HepG2 (cell line): Measurements from ENCODE around the gene AFDN. TPM values are rescaled to one million over a fixed set of nuclear protein-coding genes. Genes with fewer than 3 reads are reported as not detected.

Experiments
- ASH2L ChIP-seq: fragments of 300-600, 200-600 bp; sonication (generic); IDR thresholded peaks from 2 replicates; pipeline ENCODE4 v1.7.0; 2017; ENCODE audit warnings: low read depth, mild to moderate bottlenecking, moderate library complexity, mixed read lengths, low read length; ENCODE audit not compliant: insufficient read length
- GABPA ChIP-seq, 2 experiments: IDR thresholded peaks; 2 replicates each; pipeline ENCODE4 v1.6.1; 2011 to 2016; ENCODE audit warnings: low read depth in 2 of 2, low read length in 1 of 2, missing biosample characterization in 1 of 2, missing genetic modification characterization in 1 of 2
- GABPB1 ChIP-seq: IDR thresholded peaks from 2 replicates; pipeline ENCODE4 v1.6.1; 2016; ENCODE audit warnings: mild to moderate bottlenecking, missing genetic modification reagents, moderate library complexity, missing compliant biosample characterization
- HIC2 ChIP-seq: sonication (generic); formaldehyde crosslinking; IDR thresholded peaks from 2 replicates; pipeline ENCODE4 v1.9.0; 2022; ENCODE audit warnings: low read depth, missing genetic modification reagents
- HNRNPUL1 ChIP-seq: fragments of 200-400 bp; formaldehyde crosslinking; IDR thresholded peaks from 2 replicates; pipeline ENCODE4 v1.6.1; 2017; ENCODE audit warnings: low read depth, mild to moderate bottlenecking, low read length, moderate library complexity
- KDM4B ChIP-seq: sonication (generic); formaldehyde crosslinking; IDR thresholded peaks from 2 replicates; pipeline ENCODE4 v1.4.0; 2020; ENCODE audit warnings: missing genetic modification reagents
- KMT2B ChIP-seq: IDR thresholded peaks from 2 replicates; pipeline ENCODE4 v1.6.1; 2016; ENCODE audit warnings: missing genetic modification reagents, missing compliant biosample characterization
- MBD4 ChIP-seq: IDR thresholded peaks from 2 replicates; pipeline ENCODE4 v1.6.1; 2012; ENCODE audit warnings: low read length, inconsistent platforms, borderline replicate concordance
- MNT ChIP-seq: fragments of 450-650 bp; IDR thresholded peaks from 2 replicates; pipeline ENCODE4 v1.6.1; 2016
- NFATC3 ChIP-seq: sonication (generic); formaldehyde crosslinking; IDR thresholded peaks from 2 replicates; pipeline ENCODE4 v1.5.1; 2020; ENCODE audit warnings: mild to moderate bottlenecking, missing genetic modification reagents
- PAF1 ChIP-seq: IDR thresholded peaks from 2 replicates; pipeline ENCODE4 v1.6.1; 2016; ENCODE audit warnings: missing genetic modification reagents, missing compliant biosample characterization
- PHF21A ChIP-seq: sonication (generic); formaldehyde crosslinking; IDR thresholded peaks from 2 replicates; pipeline ENCODE4 v1.5.0; 2020; ENCODE audit warnings: mild to moderate bottlenecking, missing genetic modification reagents
- PITX1 ChIP-seq: sonication (generic); formaldehyde crosslinking; IDR thresholded peaks from 2 replicates; pipeline ENCODE4 v1.5.1; 2020; ENCODE audit warnings: mild to moderate bottlenecking, missing genetic modification reagents
- SCMH1 ChIP-seq: sonication (generic); formaldehyde crosslinking; IDR thresholded peaks from 2 replicates; pipeline ENCODE4 v1.9.0; 2021; ENCODE audit warnings: missing genetic modification reagents, mild to moderate bottlenecking, borderline replicate concordance
- TOPORS ChIP-seq: sonication (generic); formaldehyde crosslinking; IDR thresholded peaks from 2 replicates; pipeline ENCODE4 v1.8.0; 2023; ENCODE audit warnings: mild to moderate bottlenecking, missing genetic modification reagents
- U2AF1 ChIP-seq: fragments of 200-400 bp; formaldehyde crosslinking; optimal IDR thresholded peaks from 2 replicates; pipeline ENCODE3; 2017; ENCODE audit warnings: mild to moderate bottlenecking, low read depth, low read length
- ZNF331 ChIP-seq: sonication (generic); formaldehyde crosslinking; IDR thresholded peaks from 2 replicates; pipeline ENCODE4 v1.4.0; 2020; ENCODE audit warnings: missing genetic modification reagents
- polyA plus RNA-seq, 8 experiments: library from polyadenylated mRNA; depleted of rRNA in 3 of 8; stranded (reverse) in 7 of 8; unstranded in 1 of 8; fragments of >200 nt; fragmentation: Illumina TruSeq in 4 of 8; extraction: Trizol in 4 of 8; gene quantifications; 2 replicates each; pipeline versions ENCODE4 v1.2.1 to v1.2.3, GENCODE V29; 2011 to 2016; ENCODE audit warnings: low read depth in 4 of 8, missing spikeins in 1 of 8, mixed read lengths in 1 of 8; ENCODE audit not compliant: insufficient read depth in 1 of 8
- total RNA-seq, 5 experiments: library from RNA; depleted of rRNA; stranded (reverse); fragments of >200 nt; fragmentation: Illumina TruSeq; extraction: Trizol; gene quantifications; 2 replicates each; pipeline ENCODE4 v1.2.3, GENCODE V29; 2016; ENCODE audit warnings: low read depth in 1 of 5
- TF ChIP-seq, protein P1 (sequence below): sonication (generic); formaldehyde crosslinking; IDR thresholded peaks from 2 replicates; pipeline ENCODE4 v1.5.1; 2020; ENCODE audit warnings: missing genetic modification reagents, mild to moderate bottlenecking, borderline replicate concordance
- TF ChIP-seq, protein P2 (sequence below): IDR thresholded peaks from 2 replicates; pipeline ENCODE4 v1.6.1; 2018; ENCODE audit warnings: missing genetic modification reagents
- TF ChIP-seq, protein P3 (sequence below): sonication (generic); formaldehyde crosslinking; conservative IDR thresholded peaks from 2 replicates; pipeline ENCODE4 v1.8.1; 2023; ENCODE audit warnings: missing genetic modification reagents
- TF ChIP-seq, protein P4 (sequence below): sonication (generic); formaldehyde crosslinking; IDR thresholded peaks from 2 replicates; pipeline ENCODE4 v1.4.0; 2020; ENCODE audit warnings: missing genetic modification reagents

AFDN gene
- total and polyA plus RNA-seq, 2 of the 13 experiments (the other 11 are each of a cell fraction or from before 2014, with no cell fraction given) = 136 to 151 TPM

DNA sequence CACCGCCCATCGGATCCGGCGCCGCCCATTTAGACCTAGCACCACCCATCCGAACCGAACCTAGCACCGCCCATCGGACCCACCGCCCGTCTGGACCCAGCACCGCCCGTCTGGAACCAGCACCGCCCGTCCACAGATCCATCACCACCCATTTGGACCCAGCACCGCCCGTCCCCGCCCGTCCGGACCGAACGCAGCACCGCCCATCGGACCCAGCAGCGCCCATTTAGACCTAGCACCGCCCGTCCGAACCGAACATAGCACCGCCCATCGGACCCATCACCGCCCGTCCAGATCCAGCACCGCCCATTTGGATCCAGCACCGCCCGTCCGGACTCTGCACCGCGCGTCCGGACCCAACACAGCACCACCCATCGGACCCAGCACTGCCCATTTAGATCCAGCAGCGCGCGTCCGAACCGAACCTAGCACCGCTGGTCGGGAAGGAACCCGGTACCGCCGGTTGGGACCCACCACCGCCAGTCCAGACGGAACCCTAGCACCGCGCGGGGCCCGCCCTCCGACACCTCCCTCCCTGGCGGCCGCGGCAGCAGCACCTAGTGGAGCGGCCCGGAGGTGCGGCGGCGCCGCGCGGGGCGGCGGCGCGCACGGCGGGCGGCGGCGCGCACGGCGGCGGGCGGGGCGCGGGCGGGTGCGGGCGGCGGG, 348 bp upstream of the AFDN start (continued):
- TF ChIP-seq, protein P1, sequence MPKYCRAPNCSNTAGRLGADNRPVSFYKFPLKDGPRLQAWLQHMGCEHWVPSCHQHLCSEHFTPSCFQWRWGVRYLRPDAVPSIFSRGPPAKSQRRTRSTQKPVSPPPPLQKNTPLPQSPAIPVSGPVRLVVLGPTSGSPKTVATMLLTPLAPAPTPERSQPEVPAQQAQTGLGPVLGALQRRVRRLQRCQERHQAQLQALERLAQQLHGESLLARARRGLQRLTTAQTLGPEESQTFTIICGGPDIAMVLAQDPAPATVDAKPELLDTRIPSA (CRISPR knock-in tag) = no peak
- TF ChIP-seq KDM4B (CRISPR knock-in tag) = peak; percentile 41; the same call in 1 of the 2 replicates
- peak; percentile 94 for TF ChIP-seq U2AF1
- peak; percentile 54; the same call in 1 of the 2 replicates for TF ChIP-seq GABPB1
- no peak for TF ChIP-seq ZNF331
- TF ChIP-seq, protein P2, sequence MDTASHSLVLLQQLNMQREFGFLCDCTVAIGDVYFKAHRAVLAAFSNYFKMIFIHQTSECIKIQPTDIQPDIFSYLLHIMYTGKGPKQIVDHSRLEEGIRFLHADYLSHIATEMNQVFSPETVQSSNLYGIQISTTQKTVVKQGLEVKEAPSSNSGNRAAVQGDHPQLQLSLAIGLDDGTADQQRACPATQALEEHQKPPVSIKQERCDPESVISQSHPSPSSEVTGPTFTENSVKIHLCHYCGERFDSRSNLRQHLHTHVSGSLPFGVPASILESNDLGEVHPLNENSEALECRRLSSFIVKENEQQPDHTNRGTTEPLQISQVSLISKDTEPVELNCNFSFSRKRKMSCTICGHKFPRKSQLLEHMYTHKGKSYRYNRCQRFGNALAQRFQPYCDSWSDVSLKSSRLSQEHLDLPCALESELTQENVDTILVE (CRISPR knock-in tag) = no peak
- no peak for TF ChIP-seq NFATC3 (CRISPR knock-in tag)
- no peak for TF ChIP-seq TOPORS (CRISPR knock-in tag)
- no peak for TF ChIP-seq MBD4
- no peak for TF ChIP-seq GABPA (IDR thresholded peaks at IDR 0.05; ENCODE audit: low read depth, low read length)
- TF ChIP-seq GABPA (CRISPR knock-in tag; IDR thresholded peaks at IDR 0.05; ENCODE audit: low read depth) = no peak
- 0 out of 2 replicates have a peak, but pooled peaks have one; percentile 17 for TF ChIP-seq PITX1 (CRISPR knock-in tag)
- TF ChIP-seq, protein P3, sequence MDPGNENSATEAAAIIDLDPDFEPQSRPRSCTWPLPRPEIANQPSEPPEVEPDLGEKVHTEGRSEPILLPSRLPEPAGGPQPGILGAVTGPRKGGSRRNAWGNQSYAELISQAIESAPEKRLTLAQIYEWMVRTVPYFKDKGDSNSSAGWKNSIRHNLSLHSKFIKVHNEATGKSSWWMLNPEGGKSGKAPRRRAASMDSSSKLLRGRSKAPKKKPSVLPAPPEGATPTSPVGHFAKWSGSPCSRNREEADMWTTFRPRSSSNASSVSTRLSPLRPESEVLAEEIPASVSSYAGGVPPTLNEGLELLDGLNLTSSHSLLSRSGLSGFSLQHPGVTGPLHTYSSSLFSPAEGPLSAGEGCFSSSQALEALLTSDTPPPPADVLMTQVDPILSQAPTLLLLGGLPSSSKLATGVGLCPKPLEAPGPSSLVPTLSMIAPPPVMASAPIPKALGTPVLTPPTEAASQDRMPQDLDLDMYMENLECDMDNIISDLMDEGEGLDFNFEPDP (CRISPR knock-in tag) = no peak
- TF ChIP-seq, protein P4, sequence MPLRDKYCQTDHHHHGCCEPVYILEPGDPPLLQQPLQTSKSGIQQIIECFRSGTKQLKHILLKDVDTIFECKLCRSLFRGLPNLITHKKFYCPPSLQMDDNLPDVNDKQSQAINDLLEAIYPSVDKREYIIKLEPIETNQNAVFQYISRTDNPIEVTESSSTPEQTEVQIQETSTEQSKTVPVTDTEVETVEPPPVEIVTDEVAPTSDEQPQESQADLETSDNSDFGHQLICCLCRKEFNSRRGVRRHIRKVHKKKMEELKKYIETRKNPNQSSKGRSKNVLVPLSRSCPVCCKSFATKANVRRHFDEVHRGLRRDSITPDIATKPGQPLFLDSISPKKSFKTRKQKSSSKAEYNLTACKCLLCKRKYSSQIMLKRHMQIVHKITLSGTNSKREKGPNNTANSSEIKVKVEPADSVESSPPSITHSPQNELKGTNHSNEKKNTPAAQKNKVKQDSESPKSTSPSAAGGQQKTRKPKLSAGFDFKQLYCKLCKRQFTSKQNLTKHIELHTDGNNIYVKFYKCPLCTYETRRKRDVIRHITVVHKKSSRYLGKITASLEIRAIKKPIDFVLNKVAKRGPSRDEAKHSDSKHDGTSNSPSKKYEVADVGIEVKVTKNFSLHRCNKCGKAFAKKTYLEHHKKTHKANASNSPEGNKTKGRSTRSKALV = no peak
- TF ChIP-seq PHF21A = no peak
- TF ChIP-seq MNT = no peak
- no peak for TF ChIP-seq HIC2 (CRISPR knock-in tag)
- peak; percentile 65 for TF ChIP-seq KMT2B
- no peak; the same call in 1 of the 2 replicates for TF ChIP-seq HNRNPUL1
- no peak for TF ChIP-seq PAF1 (CRISPR knock-in tag)
- TF ChIP-seq ASH2L = no peak
- no peak for TF ChIP-seq SCMH1
